Ammon's horn (tissue), 1 donor: ENCODE measurements around the gene AFG1L.
"Not testable (repeated sequence)": the region's sequence is repeated elsewhere in the genome, so short reads cannot be mapped to it uniquely, and the experiment has no call there.

Experiments used
- DNase-seq: peaks from one replicate; pipeline ENCODE4 v3.0.0-alpha.2; 2016; ENCODE audit warnings: low spot score

The AFG1L gene

DNA sequence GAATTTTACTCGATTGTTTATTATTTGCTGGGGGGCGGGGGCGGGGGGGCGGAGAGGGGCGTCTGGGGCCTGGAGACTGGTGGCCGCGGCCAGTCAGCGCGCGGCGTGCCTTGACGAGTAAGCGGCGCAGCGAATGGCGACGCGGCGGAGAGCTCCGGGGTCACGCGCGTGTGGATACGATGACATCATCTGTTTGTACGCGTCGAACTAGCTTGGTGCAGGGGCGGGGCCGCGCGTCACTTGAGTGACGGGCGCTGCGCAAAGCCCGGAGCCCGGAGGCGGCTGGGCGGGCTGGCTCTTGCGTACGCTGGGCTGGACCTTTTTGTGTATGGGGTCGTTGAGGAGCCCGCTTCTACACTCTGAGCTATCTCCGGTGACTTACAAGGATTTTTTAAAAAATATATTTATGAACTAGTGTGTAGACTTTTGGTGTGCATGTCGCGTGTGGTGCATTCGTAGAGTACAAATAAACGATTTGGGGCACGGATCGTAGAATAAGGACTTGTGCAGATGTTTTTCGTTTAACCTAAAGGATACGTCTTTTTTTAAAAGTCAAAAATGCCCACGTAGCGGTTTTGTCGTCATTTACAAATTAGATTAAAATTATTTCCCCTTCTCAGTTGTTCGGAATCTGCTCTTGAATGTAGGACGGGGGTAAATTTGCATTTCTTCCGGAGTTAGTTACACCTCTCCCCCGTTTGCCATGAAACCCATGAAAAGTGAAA, 263.7 kb downstream of the AFG1L start:
- DNase-seq, result peak; percentile 100

DNA sequence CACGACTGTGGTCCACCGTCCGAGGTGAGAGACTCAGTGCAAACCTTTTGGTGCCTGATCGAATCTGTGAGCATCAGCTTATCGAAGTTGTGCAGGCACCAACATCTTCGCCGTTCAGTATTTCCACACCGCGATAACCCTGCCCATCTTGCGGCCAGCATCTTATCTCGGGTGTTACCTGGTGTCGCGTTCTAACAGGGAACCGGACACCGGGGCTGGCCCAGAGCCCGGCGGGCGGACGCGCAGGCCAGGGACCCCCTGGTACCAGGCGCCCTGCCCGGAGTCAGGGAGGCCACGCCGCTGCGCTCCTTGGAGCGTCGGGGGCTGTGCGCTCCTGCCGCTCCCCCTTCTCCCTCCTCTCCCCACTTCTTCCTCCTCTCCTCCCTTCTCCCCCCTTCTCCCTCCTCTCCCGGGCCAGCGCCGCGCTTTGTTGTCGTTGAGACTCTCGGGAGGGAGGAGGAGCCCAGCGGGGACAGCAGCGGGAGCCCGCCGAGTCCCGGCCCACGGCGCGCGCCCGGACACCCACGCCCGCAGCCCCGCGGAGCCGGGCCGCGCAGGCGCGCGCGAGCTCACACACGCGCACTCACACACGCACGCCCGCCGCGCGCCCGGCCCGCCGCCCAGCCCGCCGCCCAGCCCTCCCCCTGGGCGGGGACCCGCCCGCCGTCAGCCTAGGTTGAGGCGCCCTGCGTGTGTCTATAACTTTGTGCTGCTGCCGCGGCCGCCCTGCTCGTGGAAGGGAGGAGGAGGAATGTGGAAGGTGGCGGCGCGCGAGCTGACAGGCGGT, 264.4 kb downstream of the AFG1L start:
- DNase-seq, result peak; percentile 97

DNA sequence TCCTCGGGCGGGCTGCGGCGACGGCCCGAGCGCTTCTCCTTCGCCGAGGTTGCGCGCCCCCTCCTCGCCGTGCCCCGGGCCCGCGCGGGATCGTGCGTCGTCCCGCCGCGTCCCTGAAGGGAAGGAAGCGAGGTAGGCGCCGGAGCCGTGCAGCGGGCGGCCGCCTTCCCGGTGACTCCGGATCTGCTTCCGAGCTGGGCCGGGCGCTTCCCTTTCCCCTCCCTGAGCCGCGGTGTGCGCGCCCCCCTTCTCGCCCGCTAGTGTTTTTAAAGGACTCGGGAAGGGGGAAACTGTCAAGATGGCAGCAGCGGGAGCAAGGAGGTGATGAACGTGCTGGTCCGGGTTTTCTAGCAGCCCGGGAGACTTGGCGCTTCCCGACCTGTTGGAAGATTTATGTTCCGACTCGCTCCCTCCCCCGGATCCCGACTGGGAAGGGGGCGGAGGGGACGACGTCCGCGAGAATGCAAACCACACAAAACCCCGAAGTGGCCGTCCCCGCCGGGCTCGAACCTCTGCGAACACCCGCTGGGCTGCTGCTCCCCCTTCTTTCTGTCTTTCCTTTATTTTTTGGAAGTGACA, 265.1 kb downstream of the AFG1L start:
- no peak for DNase-seq

DNA sequence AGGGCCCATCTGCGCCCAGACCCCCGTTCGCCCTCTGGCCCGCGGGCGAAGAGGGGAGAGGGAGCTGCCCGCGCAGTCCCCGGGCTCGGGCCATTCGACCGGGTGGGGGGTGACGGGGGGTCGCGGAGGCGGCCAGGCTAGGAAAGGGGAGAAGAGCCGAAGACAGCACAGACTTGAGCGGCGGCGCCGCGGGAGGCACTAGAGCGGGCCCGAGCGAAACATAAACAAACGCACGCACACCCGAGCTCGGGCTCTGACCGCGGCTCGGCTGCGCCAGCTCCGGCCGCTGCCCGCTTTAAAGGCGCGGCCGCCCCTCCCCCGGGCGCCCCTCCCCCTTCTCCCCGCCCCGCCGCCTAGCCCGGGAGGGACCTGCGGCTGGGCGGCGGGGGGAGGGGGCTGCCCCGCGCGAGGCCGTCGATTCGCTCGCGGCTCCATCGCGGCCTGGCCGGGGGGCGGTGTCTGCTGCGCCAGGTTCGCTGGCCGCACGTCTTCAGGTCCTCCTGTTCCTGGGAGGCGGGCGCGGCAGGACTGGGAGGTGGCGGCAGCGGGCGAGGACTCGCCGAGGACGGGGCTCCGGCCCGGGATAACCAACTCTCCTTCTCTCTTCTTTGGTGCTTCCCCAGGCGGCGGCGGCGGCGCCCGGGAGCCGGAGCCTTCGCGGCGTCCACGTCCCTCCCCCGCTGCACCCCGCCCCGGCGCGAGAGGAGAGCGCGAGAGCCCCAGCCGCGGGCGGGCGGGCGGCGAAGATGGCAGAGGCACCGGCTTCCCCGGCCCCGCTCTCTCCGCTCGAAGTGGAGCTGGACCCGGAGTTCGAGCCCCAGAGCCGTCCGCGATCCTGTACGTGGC, 265.8 kb downstream of the AFG1L start, which contains the start of gene FOXO3:
TSS of gene FOXO3 (plus strand) at position 455 of the 846 bp plus-strand sequence. CDS start at position 747, 292 bp downstream.
- DNase-seq, result peak; percentile 88

DNA sequence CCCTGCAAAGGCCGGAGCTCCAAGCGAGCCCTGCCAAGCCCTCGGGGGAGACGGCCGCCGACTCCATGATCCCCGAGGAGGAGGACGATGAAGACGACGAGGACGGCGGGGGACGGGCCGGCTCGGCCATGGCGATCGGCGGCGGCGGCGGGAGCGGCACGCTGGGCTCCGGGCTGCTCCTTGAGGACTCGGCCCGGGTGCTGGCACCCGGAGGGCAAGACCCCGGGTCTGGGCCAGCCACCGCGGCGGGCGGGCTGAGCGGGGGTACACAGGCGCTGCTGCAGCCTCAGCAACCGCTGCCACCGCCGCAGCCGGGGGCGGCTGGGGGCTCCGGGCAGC, 266.4 kb downstream of the AFG1L start:
- DNase-seq, result not testable (repeated sequence)

DNA sequence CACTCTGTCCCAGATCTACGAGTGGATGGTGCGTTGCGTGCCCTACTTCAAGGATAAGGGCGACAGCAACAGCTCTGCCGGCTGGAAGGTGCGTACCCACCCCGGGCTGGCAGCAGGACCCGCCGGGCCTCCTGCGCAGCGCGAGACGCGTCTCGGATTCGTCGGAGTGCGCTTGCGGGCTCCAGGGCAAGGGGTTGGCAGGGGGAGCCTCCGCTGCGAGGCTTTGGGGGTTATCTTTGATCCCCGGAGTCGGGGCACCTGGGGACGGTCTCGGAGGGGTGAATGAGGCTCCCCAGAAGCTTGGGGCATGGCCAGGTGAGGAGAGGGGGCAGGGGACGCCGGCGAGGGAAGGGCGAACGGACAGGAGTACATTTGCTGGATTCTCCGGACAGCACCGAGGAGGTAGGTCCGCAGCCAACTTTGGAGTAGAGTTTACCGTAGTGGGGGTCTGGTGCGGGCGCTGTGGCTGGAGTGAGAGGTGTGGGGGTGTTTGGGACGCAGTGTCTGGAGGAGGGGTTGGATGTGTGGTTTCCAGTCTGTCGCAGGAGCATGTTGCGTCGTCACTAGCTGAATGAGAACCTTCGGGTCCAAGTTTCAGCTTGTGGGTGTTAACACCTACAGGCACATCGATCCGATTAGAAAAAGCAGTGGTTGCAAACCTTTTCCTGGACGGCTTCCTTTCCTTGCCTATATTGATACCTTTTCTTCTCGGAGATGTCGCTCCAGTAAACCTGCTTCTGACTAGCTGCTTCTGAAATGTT, 267.1 kb downstream of the AFG1L start:
- peak; percentile 16 for DNase-seq

DNA sequence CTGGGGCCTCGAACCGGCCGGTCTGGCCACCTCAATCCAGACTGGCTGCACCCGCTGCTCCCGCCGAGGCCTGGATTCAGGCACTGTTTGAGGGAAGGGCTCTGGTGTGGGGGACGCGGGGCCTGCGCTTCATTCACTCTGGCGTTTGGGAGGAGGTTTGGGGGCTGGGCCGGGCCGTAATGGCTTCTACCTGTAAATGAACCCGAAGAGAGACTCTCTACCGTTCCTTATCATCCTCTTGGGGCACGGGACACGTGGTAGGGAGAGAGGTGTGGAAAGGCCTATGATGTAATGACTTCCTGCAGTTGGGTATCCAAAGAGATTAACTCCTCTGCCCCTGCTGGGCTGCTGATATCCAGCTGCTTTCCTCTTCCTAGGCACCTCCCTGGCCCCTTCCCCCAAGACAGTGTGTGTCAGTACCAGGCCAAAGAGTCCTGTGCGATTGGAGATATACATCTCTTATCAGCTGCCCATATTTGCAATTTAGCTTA, 267.7 kb downstream of the AFG1L start:
- peak; percentile 71 for DNase-seq

DNA sequence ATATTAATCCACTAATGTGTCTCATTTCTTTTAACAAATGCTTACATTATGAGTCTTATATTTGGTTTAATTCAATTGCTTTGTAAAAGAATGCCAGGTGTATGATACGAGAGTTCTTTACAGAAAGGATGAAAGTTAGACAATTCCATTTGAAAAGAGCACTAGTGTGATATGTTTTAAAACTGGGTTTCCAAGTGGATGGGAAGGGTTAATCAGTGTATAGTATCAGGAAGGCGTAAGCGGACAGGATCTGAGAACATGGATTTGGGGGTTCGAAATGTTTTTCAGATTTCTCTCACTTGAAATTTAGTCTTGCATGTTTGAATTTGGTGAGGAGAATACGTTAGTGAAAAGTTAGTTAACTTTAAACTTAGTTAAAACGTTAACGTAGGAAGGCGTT, 268.4 kb downstream of the AFG1L start:
- no peak for DNase-seq

DNA sequence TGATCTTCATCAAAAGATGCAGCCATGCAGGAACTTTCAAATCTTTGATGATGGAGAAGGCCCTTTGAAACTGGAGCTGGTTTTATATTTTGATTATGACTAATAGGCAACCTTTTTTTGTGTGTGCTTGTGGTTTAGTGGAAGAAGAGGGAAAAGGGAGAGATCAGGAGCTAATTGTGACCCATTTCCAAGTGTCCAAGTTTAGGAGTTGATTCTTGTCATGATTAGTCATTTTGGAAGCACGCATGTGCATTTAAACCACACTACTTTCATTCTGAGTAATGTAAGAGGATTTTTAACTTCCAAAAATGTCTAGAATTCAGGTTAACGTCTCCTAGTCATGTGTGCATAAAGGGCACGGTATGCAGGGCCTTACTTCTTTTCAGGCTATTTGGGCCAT, 269.3 kb downstream of the AFG1L start:
- no peak for DNase-seq

DNA sequence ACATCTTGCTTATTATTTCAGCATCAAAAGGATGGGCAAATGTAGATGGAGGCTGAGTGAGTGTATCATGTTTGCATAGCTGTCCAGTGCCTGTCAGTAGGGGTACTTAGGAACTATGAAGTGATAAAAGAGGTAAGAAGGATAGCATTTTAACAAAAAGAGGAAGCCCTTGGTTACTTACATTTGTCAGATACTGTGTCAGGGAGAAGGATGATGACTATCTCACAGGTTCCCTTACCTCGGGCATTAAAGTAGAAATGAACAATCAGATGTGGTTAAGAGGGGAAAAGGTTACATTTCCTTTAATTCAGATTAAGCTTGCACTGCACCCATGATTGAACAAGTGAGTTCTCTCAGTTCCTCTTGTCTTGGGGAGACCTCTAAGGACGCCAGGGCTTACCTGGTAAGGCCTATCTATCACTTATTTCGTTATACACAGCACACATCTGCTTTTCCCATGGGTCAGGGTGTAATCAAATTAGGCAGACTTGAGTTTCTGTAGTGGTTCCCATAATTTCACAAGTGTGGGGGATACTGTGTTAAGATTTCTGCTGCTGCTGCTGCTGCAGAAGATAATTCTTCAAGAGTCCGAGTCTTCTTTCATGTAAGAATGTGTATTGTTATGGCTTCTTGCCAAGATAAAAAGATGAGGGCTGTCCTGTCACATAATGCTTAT, 270.4 kb downstream of the AFG1L start:
- DNase-seq, result no peak

DNA sequence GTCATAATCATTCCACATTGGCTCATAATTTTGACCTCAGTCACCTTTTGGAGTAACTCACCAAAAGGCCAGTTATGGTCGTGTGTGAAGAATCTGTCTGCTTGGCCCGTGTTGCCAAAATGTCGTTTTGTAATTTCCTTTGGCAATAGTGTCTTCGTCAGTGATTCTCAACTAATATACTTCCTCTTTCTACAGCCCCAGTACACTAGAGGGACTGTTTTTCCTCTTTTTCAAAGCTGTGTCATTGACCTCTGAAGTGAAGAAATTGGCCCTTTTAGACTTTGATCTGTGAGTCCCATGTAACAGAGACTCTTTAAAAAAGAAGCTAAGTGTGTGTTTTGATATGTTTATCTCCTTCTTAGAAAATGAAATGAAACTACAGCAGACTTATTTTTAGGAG, 271.0 kb downstream of the AFG1L start:
- peak; percentile 64 for DNase-seq

DNA sequence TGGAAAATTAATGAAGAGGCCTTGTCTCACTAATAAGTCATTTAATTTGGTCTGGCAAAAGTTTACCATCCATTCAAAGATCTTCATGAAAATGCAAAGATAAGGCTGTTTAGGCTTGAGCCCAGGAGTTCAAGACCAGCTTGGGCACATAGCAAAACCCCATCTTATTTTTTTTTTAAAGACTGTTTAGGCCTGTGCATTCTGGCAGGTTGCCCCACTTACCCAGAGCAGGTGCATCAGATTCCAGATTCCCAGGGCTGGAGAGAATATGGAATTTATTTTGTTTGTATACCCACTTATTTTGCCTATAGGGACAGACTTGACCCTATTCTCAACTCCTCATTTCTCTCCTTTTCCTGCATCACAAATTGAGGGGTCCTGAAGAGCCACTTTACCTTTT, 271.6 kb downstream of the AFG1L start:
- DNase-seq, result no peak

DNA sequence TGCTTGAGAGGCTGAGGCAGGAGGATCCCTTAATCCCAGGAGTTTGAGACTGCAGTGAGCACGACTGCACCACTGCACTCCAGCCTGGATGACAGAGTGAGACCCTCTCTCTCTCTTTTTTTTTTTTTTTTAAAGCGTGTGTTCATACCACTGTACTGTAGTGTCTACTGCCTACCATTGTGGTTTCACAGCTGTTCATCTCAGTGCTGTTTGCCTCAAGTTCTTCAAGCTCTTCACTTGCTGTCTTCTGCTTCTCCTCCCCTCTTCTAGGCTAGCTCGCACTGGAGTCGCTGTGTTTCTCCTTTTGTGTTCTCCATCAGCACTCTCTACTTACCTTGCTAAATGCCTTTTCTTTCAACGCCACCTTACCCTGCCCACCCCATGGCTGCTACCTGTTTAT, 273.2 kb downstream of the AFG1L start:
- DNase-seq, result no peak

DNA sequence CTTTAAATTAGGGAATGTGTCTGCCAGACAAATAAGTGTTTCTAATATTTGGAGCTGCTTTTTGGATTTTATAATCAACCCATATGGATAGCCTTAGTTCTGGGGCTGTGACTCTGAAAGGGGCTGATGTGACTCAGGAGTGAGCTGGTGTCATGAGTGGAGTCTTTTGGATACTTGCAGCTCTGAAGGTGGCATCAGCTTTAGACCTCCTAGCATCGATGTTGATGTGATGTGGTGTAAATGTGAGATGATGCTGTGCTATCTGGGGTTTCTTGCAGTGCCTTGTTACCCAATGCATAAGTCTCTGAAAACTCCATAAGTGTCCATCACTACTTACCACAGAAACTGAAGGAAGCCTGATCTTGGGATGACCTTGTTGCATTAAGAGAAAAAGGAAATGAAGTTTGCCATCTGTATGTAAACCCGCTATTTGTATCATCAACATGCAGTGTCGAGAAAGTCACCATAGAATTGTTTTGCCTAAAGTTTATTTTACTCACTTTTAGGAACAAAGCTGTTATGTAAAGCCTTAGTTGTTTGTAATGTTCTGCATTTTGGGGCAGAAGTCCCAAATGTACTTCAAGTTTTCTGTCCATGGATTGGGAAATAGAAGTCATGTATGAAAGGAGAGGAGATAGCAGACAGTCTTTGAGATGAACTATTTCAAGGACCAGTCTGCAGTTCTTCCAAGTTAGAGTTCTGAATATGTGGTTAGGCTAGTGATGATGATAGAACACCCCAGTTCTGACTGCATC, 273.9 kb downstream of the AFG1L start:
- no peak for DNase-seq

DNA sequence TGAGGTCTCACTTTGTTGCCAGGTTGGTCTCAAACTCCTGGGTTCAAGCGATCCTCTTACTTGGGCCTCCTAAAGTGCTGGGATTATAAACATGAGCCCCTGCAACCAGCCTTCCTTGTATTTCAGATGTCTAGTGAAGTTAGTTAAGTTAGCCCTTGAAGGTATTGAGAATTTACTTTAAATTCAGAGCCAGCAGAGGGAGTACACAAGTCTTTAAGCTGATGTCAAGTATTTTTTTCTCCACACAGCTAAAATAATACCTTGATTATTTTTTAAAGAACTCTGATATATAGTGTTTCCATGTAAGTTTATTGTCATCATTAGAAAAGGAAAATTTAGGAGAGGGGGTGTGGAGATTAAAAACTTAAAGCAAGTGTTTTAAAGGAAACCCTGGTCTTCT, 275.7 kb downstream of the AFG1L start:
- DNase-seq, result no peak

DNA sequence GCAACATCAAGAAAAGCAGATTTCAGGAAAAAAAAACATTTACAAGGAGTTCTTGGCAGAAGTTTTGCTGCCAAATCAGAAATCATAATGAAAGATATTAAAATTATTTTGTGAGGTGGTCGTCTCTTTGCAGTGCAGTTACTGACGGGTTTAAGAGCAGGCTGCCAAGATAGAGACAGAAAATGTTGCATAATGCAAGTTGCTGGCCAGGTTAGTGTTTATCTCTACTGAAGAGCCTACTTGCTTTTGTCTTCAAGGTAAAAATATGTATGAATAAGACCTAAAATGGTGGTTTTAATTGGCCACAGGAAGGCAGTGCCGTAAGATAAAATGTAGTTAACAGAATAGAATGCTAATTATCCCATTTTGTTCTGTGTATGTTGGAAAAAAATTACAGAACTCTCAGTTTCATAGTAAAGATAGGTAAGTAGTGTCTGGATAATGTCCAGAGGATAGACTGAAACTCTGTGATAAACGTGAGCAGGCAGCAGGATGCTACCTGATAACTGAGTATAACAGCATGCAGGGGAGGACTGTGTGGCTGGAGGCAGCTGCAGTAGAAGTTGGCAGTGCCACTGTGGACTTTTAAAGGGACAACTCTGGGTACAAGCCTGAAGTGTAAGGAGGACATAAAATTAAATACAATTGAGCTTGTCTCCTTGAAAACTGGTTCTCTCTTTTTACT, 279.7 kb downstream of the AFG1L start:
- no peak for DNase-seq
